Stimulated activated CD8-positive, alpha-beta memory T cell treated with anti-CD3 and anti-CD28 coated beads, Interleukin-7, amount 100 ng/mL, for 1 hour (primary cell): ENCODE results near the gene PCDHGC5.

Source experiments
- DNase-seq, 2 donors: peaks; one replicate each; pipeline ENCODE4 v3.0.0-alpha.2; 2020; ENCODE audit warnings: low read depth in 2 of 2

The PCDHGC5 gene

GRCh38 chr5:141488591-141489561 is at the start of gene PCDHGC5:
Gene PCDHGC5, plus strand, starts transcription at chr5:141489081. Its CDS starts 160 bp downstream, at chr5:141489241.
- DNase-seq: no peak

GRCh38 chr5:141439411-141440141 is 49.3 kb upstream of the PCDHGC5 start:
- no peak for DNase-seq

- DNase-seq: no peak
These were observed 48.5 kb upstream of the PCDHGC5 start for GRCh38 chr5:141440341-141440740.

- no peak for DNase-seq
These were observed 47.2 kb upstream of the PCDHGC5 start for GRCh38 chr5:141441571-141442170.

- DNase-seq: no peak
These were observed 23.5 kb upstream of the PCDHGC5 start for GRCh38 chr5:141465351-141465750.

GRCh38 chr5:141475625-141476131 is 13.2 kb upstream of the PCDHGC5 start, which contains the start of gene PCDHGC3:
Gene PCDHGC3, plus strand, starts transcription at chr5:141475966. Its CDS starts 151 bp downstream, at chr5:141476117.
- DNase-seq: no peak

GRCh38 chr5:141476132-141476911 is 12.6 kb upstream of the PCDHGC5 start:
- no peak for DNase-seq

GRCh38 chr5:141477044-141477575 is 11.8 kb upstream of the PCDHGC5 start:
- DNase-seq: no peak

GRCh38 chr5:141477815-141478214 is 11.1 kb upstream of the PCDHGC5 start:
- DNase-seq: no peak

- no peak for DNase-seq
These were observed 10.4 kb upstream of the PCDHGC5 start for GRCh38 chr5:141478321-141478945.

GRCh38 chr5:141479776-141480175 is 9.1 kb upstream of the PCDHGC5 start:
- DNase-seq: no peak

GRCh38 chr5:141483902-141484301 is 5.0 kb upstream of the PCDHGC5 start:
- no peak for DNase-seq

- DNase-seq: no peak
These were observed 4.6 kb upstream of the PCDHGC5 start for GRCh38 chr5:141484310-141484640.

GRCh38 chr5:141484641-141485311 is 4.1 kb upstream of the PCDHGC5 start, which contains the start of gene PCDHGC4:
Gene PCDHGC4, plus strand, starts transcription at chr5:141485030. Its CDS starts 144 bp downstream, at chr5:141485174.
- DNase-seq: no peak

GRCh38 chr5:141485321-141486055 is 3.4 kb upstream of the PCDHGC5 start:
- no peak for DNase-seq

GRCh38 chr5:141486091-141486490 is 2.8 kb upstream of the PCDHGC5 start:
- DNase-seq: no peak

GRCh38 chr5:141487131-141487530 is 1.8 kb upstream of the PCDHGC5 start:
- no peak for DNase-seq

- no peak for DNase-seq
These were observed 960 bp downstream of the PCDHGC5 start for GRCh38 chr5:141489841-141490240.

- no peak for DNase-seq
These were observed 1.4 kb downstream of the PCDHGC5 start for GRCh38 chr5:141490271-141490670.
